ENCODE data around the gene RAB3B.
"Not testable (repeated sequence)": the region's sequence is repeated elsewhere in the genome, so short reads cannot be mapped to it uniquely, and the experiment has no call there.

Gene RAB3B, protein sequence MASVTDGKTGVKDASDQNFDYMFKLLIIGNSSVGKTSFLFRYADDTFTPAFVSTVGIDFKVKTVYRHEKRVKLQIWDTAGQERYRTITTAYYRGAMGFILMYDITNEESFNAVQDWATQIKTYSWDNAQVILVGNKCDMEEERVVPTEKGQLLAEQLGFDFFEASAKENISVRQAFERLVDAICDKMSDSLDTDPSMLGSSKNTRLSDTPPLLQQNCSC

DNA sequence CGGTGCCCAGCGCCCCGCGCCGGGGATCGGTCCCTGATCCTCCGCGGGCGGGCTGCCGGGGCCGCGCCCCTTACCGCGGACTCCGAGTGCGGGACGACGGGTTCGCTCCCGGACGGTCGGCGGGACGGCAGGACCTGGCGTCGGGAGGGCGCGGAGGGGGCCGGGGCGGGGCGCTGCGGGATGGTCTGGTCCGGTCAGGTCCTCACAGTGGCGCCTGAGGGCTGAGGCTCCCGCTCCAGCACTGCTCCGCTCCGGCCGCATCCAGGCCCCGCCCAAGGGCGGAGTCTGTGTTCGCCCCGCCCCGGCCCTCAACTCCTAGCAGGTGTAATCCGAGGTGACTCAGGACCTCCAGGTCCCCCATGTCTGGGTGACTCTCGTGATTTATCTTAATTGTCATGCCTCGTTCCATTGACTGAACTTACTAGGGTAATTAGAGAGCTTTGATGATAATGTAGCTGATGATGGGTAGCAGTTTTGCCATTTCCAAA lies at the start of gene RAB3B:
Gene RAB3B (minus strand): TSS at position 223 of the 488 bp plus-strand sequence. CDS start 13,583 bp downstream, outside the sequence.
- DNase-seq, result peak; percentile 28

DNA sequence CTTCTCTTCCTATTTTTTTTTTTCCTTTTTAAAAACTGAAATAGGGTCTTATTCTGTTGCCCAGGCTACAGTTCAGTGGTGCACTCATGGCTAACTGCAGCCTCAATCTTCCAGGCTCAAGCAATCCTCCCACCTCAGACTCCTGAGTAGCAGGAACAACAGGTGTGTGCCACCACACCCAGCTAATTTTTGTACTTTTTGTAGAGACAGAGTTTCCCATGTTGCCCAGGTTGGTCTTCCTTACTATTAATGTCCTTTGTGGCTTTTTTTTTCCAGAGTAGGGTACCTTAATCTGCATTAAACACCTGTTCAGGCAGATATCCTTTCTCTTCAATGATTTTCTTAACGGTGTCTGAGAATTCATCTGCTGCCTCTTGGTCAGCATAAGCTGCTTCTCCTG lies 47.4 kb upstream of the RAB3B start:
- DNase-seq, result no peak

DNA sequence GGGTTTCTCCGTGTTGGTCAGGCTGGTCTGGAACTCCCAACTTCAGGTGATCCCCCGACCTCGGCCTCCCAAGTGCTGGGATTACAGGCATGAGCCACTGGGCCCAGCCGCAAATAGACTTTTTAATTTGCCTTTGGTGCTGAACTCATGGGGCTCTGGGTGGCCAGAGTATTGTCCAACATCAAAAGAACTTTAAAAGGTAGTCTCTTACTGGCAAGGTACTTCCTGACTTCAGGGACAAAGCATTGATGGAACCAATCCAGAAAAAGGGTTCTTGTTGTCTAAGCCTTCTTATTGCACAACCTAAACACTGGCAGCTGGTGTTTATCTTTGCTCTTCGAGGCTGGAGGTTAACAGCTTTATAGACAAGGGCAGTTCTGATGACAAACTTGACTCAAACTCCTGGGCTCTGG lies 46.9 kb upstream of the RAB3B start:
- DNase-seq, result no peak

DNA sequence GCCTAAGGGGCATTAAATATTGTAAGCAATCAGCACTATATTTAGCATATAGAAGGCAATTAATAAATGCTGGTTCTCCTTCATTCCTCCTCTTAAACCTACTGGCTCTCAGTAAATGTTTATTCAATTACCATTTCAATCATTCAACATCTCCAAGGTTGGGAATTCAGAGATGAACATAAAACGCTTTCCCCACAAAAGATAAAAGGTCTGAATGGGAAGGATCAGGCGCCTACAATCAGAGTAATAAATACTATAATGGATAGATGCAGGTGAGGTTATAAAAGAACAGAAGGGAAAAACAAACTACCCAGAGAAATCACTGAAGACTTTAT lies 43.5 kb upstream of the RAB3B start:
- DNase-seq, result no peak

DNA sequence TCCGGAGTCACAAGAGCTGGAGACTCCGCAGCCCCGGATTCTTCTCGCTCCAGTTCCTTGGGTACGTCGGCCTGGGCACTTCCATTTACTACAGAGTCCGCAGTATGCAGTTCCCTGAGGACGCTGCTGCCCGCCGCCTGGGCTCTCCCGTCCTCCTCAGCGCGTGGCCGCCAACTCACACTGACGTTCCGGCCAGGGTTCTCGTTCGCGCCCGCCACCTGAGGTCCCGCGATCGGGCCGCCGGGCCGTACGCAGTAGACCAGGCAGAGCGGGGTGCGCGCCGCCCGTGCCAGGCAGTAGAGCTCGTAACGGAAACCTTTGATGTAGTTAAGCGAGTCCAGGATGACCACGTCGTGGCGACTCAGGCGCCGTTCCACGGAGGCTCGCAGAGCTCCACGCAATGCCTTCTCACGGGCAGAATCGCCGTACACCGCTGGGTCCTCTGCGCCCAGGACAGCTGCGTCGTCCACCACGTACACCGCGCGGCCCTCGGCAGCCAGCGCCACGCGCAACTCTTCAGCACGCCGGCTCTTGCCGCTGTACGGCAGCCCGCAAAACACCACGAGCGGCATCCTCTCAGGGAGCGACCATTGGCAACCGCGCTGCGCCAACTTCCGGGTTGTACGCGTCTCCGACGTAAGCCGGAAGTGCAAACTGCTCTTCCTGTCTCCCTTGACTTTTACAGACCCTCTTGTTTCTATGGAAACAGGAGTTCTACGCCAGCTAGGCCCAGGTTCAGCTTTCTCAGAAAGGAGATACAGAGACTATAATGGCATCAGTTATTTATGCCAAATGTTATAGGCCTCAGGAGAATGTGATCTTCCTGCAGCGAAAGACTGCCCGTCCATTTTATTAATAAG lies 42.9 kb upstream of the RAB3B start, which contains the start of gene KTI12:
Gene KTI12 (minus strand): TSS at position 621 of the 860 bp plus-strand sequence. CDS start 49 bp downstream, at position 572.
- peak; percentile 94 for DNase-seq

DNA sequence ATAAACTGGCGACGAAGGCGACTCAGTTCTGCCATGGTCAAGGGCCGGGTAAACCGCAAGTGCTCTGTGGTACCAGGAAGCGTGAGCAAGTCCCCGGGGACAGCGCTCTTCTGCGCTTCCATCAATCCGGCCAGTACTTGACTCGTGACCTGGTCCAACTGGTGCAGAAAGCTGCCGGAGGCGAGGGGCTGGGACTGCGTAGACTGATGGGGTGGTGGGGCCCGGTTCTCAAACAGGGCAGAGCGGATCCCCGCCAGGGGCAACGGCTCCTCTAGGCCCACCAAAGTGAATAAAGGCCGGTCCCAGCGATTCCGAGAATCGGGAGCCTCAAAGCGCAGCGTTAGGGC lies 42.3 kb upstream of the RAB3B start:
- DNase-seq, result peak; percentile 31

DNA sequence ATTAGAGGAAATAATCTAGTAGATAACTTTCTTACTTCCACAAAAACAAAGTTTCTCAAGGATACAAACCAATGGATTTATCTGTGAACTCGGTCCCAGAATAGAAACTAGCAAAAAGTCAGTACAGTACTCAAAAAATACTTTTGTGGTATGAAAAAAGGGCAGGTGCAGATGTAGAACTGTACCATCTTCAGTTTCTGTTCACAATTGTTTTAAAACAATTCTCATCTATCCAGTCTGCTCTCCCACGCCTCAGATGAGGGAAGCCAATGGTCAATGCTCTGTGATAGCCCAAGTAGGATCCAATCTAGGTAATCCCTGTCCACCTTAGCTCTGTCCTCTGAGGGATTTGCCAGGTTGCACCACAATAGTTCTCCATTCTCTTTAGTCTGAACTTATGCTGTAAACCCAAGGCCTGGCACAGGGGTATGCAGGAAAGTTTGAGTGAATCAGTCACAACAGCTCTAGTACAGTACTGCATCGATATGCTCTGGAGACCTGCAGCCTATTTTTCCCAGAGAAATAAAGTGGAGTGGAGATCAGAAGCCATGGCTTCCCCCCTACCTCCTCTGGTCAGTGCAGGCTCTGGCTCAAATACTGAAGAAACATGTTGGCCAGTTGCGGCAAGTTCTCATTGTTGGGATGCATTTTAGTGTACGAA lies 41.8 kb upstream of the RAB3B start:
- peak; percentile 14 for DNase-seq

DNA sequence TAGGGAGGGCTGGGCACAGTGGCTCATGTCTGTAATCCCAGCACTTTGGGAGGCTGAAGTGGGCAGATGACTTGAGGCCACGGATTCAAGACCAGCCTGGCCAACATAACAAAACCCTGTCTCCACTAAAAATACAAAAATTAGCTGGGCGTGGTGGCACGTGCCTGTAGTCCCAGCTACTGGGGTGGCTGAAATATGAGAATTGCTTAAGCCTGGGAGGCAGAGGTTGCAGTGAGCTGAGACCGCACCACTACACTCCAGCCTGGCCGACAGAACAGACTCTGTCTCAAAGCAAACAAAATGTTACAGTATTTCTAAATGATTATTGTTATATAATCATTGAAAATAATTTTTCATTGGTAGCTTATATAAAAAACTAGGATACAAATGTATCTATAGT lies 38.3 kb upstream of the RAB3B start:
- not testable (repeated sequence) for DNase-seq

DNA sequence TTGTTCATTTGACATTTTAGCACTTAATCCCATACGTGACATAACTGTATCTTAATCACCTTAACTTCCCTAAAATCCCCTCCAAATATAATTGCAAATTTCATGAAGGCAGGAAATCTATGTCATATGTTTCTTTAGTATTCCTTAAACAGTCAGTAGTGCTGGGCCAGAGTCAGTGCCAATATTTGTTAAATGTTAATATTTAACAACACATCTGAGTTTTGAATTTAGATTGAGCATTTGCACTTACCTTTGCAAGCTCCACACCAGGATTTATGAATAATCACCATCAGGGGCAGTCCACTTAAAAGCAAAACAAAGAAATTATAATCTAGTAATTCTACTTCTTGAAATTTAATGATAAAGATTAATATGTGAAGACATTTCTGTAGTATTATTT lies 37.8 kb upstream of the RAB3B start:
- no peak for DNase-seq

DNA sequence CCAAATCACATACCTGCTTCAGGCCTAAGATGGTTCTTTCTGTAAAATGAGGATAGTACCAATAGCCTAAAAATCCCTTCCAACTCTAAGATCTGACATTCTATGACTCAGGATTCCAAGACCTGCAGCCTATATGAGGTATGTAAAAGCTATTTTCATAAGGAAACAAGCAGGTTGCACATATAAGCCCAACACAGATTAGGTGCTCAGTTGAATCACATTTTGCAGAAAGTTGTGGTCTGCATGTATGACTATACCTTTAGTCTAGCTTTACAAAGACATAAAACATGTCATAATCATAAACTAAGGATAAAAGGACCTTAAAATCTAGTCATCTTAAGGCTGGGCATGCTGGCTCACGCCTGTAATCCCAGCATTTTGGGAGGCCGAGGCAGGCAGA lies 35.8 kb upstream of the RAB3B start:
- no peak for DNase-seq

DNA sequence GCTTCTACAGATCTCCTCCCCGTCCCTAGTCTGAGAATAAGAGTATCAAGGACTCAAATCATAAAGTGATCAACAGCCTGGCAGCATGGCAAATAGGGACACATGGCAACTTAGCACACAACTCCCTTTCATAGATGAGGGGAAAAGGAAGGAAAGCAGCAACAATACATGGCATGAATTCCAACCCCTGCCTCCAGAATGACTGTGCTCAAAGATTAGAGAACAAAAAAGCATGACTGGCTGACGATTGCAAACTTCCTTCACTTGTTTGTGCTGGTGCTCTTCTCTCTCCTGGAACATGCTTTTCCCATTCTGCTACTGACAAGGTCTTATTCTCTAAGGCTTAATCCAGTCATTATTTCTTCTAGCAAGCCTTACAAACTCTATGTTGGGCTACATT lies 31.6 kb upstream of the RAB3B start:
- DNase-seq, result no peak

DNA sequence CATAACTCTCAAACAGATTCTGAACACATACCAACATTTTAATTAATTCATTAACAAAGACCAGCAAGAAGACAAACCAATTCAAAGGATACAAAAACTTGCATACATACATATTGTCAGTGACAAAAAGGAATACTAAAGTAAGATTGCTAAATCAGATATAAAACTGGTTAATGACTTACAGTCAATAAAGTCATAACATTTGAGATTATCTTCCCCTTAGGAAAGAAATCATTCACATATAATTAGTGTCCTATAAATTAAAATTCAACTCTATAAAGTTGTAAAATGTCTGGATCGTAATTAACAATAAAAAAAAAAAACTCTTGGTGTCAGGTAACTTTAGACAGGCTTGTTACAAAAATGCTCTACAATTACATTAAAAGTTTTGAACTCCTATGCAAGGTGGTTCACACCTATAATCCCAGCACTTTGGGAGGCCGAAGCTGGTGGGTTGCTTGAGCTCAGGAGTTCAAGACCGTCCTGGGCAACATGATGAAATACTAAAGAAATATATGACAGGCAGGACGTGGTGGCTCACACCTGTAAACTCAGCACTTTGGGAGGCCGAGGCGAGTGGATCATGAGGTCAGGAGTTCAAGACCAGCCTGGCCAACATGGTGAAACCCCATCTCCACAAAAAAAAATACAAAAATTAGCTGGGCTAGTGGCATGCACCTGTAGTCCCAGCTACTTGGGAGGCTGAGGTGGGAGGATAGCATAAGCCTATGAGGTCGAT lies 17.7 kb upstream of the RAB3B start:
- no peak for DNase-seq

DNA sequence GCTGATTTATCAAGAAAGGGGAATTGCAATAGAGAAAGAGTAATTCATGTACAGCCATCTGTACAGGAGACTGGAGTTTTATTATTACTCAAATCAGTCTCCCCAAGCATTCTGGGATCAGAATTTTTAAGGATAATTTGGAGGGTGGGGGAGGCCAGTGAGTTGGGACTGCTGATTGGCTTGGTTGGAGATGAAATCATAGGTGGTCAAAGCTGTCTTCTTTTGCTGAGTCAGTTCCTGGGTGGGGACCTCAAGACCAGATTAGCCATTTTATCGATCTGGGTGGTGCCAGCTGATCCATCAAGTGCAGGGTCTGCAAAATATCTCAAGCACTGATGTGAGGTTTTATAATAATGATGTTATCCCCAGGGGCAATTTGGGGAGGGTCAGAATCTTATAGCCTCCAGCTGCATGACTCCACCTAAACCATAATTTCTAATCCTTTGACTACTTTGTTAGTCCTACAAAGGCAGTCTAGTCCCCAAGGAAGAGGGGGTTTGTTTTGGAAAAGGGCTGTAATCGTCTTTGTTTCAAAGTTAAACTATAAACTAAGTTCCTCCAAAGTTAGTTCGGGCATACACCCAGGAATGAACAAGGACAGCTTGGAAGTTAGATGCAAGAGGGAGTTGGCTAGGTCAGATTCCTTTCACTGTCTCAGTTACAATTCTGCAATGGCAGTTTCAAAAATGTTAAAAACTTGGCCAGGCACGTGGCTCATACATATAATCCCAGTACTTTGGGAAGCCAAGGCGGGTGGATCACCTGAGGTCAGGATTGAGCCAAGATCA lies 16.9 kb upstream of the RAB3B start:
- DNase-seq, result no peak

DNA sequence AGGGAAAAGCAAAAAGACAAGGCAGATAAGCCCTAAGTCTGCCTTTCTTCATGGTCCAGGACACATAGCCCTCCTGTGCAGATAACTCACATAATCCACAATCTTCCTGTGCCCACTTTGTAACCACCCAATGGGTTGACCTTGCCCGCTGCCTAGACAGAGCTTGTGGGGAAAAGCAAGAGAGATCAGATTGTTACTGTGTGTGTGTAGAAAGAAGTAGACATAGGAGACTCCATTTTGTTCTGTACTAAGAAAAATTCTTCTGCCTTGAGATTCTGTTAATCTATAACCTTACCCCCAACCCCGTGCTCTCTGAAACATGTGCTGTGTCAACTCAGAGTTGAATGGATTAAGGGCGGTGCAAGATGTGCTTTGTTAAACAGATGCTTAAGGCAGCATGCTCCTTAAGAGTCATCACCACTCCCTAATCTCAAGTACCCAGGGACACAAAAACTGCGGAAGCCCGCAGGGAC lies 15.6 kb upstream of the RAB3B start:
- not testable (repeated sequence) for DNase-seq

DNA sequence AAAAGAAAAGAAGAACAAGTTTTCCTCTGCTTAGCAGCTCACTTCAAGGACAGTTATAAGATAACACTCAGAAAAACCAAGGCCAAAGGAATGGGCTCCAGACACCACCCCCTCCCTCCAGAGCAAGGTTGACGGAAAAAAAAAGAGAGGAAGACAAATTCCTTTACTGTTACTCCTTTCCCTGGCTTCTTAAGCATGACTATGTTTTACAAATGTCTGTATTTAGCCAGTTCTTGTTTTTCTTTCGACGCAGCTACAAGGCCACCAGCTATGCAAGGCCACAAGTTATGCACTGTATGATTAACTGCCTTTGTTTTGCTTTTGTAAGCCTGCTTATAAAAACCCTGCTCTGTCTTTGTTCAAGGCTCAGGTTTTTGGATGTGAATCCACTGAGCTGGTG lies 15.0 kb upstream of the RAB3B start:
- DNase-seq, result not testable (repeated sequence)

DNA sequence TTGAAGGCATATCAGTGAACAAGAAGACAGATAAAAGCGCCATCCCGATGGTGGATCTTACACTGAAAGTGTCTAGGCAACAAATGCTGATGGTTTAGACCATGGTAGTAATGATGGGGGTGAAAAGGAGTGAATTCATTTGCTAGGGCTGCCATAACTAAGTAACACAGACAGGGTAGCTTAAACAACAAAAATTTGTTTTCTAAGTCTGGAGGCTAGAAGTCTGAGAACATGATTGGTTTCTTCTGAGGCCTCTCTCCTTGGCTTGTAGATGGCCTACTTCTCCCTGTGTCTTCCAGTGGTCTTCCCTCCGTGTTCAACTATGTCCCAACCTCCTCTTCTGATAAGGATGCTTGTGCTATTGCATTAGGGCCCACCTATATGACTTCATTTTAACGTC lies 13.4 kb upstream of the RAB3B start:
- DNase-seq, result no peak

DNA sequence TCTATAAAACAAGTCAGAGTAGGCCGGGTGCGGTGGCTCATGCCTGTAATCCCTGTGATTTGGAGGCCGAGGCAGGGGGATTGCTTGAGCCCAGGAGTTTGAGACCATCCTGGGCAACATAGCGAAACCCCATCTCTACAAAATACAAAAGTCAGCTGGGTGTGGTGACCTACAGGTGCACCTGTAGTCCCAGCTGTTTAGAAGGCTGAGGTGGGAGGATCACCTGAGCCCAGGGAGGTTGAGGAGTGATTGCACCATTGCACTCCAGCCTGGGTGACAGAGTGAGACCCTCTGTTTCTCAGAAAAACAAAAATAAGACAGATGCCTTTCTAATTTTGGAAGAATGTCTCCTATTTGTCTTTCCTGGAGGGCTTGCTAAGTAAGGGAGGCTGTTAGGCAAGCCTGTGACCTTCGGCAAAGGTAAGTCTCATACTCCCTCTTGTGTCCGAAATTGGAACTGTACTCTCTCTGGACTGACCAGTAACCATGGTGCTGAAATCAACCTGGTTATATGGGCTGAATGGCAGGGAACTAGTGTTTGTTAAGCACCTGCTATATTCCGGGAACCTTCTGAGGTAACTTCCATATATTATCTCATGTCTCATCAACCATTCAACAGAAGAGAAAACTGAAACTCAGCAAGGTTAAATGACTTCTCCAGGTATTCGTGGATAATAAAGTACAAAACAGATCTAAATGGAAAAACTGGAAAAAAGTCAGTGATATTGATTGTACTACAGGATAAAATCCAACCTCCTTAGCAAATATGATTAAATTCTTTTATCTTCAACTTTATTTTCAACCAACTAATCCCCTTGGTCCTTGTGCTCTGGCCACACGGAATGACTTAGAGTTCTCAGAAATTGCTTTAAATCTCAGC lies 11.8 kb upstream of the RAB3B start:
- peak; percentile 84 for DNase-seq

DNA sequence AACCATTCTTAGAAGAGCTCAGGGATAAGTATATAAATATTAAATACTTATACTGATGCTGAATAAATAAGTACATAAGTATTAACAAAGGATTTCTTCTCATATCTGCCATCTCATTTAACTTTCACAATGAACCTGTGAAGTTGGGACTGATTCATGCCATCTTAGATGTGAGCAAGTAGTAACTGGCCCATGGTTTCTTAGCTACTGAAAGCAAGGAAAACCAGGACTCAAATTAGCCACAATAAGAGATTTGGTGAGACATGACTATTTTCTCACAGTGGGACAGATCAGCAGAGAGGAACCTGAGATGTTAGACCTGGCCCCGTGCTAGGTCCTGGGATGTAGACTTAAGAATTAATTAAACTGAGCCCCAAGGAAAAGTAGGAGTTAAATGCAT lies 8.2 kb upstream of the RAB3B start:
- DNase-seq, result no peak

DNA sequence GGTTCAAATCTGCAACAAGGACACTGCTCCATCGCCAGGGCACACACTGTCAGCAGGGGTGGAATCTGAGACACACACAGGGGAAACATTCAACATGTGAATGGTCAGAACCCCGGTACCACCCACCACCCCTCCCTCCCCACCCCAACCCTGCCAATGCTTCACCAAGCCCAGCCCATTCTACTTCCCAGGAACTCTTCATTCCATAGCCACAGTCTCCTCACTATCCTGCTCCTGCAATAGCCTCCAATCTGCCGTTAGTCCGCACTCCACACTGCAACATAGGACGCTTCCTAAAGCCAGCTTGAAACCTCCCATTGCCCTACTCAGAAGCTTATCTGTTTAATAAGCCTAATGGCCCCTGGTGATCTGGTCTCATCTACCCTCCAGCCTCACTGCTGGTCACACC lies 7.5 kb upstream of the RAB3B start:
- DNase-seq, result no peak

DNA sequence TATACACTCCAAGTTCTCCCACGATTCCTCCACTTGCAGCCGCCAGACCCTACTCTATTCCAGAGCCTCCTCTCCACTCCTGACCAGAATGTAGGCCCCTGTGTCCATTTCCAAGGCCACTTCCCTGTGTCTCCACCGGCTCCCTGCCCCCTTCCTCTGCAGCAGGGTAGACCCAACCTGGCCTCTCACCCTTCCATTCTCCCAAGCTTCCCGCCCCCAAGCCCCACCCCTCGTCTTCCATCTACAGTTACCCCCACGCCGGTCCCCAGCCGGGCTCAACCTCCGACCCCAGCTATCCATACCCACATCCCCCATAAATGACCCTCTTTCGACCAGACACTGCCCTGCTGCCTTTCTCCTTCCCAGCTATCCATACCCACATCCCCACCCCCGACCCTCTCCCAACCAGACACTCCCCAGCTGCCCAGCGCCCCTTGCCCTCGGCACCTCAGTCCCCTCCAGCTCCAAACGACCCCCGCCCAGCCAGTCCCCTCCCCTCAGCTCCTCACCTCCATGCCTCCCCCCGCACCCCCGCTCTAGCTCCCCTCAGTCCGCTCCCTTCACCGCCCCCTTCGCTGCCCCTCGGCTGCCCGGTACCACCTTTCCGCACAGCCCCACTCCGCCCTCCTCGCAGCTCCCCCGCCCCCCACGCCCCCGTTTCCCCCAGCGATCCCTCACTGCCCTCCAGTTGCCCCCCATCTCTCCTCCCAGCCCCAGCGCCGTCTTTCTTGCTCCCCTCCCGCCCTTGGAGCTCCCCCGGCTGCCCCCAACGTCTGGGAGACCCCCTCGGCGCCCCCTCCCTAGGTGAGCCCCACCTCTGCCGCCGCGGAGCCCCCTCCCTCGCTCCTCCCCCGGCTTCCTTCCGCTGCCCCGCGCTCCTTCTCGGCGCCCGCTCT lies 670 bp downstream of the RAB3B start:
- no peak for DNase-seq

Data from hematopoietic multipotent progenitor cell treated with erythropoietin and hydrocortisone succinate and interleukin-3 and kit ligand, for 8 days (in vitro differentiated cells).